Nephron progenitor cell (in vitro differentiated cells): Measurements from ENCODE around the gene RIF1.

ENCODE experiments used
- DNase-seq: peaks from one replicate; pipeline ENCODE4 v3.0.0; 2021
- H3K27ac Mint-ChIP-seq: 2 replicates; pipeline ENCODE4 v1.8.0; 2021; ENCODE audit warnings: mild to moderate bottlenecking, moderate library complexity, mixed read lengths
- H3K27me3 Mint-ChIP-seq: 2 replicates; pipeline ENCODE4 v1.8.0; 2021; ENCODE audit warnings: mild to moderate bottlenecking, low read depth, mixed read lengths; ENCODE audit not compliant: poor library complexity
- H3K36me3 Mint-ChIP-seq: 2 replicates; pipeline ENCODE4 v1.8.0; 2021; ENCODE audit warnings: low read depth, mixed read lengths
- H3K4me1 Mint-ChIP-seq: 2 replicates; pipeline ENCODE4 v1.8.0; 2021; ENCODE audit warnings: mixed read lengths
- H3K4me3 Mint-ChIP-seq: 2 replicates; pipeline ENCODE4 v1.8.0; 2021; ENCODE audit warnings: mild to moderate bottlenecking, moderate library complexity, mixed read lengths
- H3K9me3 Mint-ChIP-seq: 2 replicates; pipeline ENCODE4 v1.8.0; 2021; ENCODE audit warnings: mild to moderate bottlenecking, moderate library complexity, mixed read lengths
- CTCF ChIP-seq: fragments of 200-600 bp; sonication (generic); IDR thresholded peaks from 2 replicates; pipeline ENCODE4 v1.5.0; 2021; ENCODE audit warnings: antibody characterized with exemption

The RIF1 gene

GRCh38 chr2:151374436-151374835 is 35.3 kb upstream of the RIF1 start:
- Mint-ChIP-seq H3K9me3 (no peaks in the 10 kb centered on the region), H3K4me3 (no peak overlapping the region)

GRCh38 chr2:151379169-151379568 is 30.5 kb upstream of the RIF1 start:
- no peak overlapping the region for H3K4me3 Mint-ChIP-seq
- DNase-seq = no peak
- H3K27ac Mint-ChIP-seq = no peak overlapping the region
- no peak for TF ChIP-seq CTCF
- no peaks in the 10 kb centered on the region for H3K9me3 Mint-ChIP-seq
- H3K36me3 Mint-ChIP-seq = no peaks in the 10 kb centered on the region
- peaks cover 4% of the 10 kb centered on the region for H3K4me1 Mint-ChIP-seq
- no peaks in the 10 kb centered on the region for H3K27me3 Mint-ChIP-seq

More at GRCh38 chr2:151374436-151374835, 35.3 kb upstream of the RIF1 start:
- TF ChIP-seq CTCF = no peak
- DNase-seq = no peak
- Mint-ChIP-seq H3K36me3 (no peaks in the 10 kb centered on the region), H3K27ac (no peak overlapping the region), H3K27me3 (no peaks in the 10 kb centered on the region), H3K4me1 (no peaks in the 10 kb centered on the region)

GRCh38 chr2:151380580-151381235 is 29.0 kb upstream of the RIF1 start:
- Mint-ChIP-seq H3K4me1 (peaks cover 6% of the 10 kb centered on the region), H3K9me3 (no peaks in the 10 kb centered on the region), H3K27me3 (no peaks in the 10 kb centered on the region), H3K27ac (no peak overlapping the region), H3K4me3 (no peak overlapping the region), H3K36me3 (no peaks in the 10 kb centered on the region)
- no peak for DNase-seq
- TF ChIP-seq CTCF = no peak

- Mint-ChIP-seq H3K4me3 (no peak overlapping the region), H3K27ac (peak overlapping the region; percentile 39), H3K27me3 (no peaks in the 10 kb centered on the region), H3K9me3 (no peaks in the 10 kb centered on the region), H3K4me1 (peaks cover 6% of the 10 kb centered on the region), H3K36me3 (no peaks in the 10 kb centered on the region)
- no peak for TF ChIP-seq CTCF
- no peak for DNase-seq
These were observed 28.4 kb upstream of the RIF1 start for GRCh38 chr2:151381266-151381665.

- Mint-ChIP-seq H3K9me3 (peaks cover 4% of the 10 kb centered on the region), H3K27ac (no peak overlapping the region), H3K36me3 (no peaks in the 10 kb centered on the region), H3K27me3 (no peaks in the 10 kb centered on the region), H3K4me1 (peaks cover 6% of the 10 kb centered on the region), H3K4me3 (no peak overlapping the region)
- DNase-seq = no peak
- no peak for TF ChIP-seq CTCF
These were observed 21.7 kb upstream of the RIF1 start for GRCh38 chr2:151388011-151388410.

- H3K4me3 Mint-ChIP-seq = no peak overlapping the region
- TF ChIP-seq CTCF = no peak
- no peaks in the 10 kb centered on the region for H3K36me3 Mint-ChIP-seq
- peaks cover 5% of the 10 kb centered on the region for H3K27me3 Mint-ChIP-seq
- no peaks in the 10 kb centered on the region for H3K4me1 Mint-ChIP-seq
- no peak overlapping the region for H3K27ac Mint-ChIP-seq
- DNase-seq = no peak
- H3K9me3 Mint-ChIP-seq = peaks cover 11% of the 10 kb centered on the region
These were observed 18.3 kb upstream of the RIF1 start for GRCh38 chr2:151391436-151391835.
